ENCODE measurements around the gene SYTL5.

DNA sequence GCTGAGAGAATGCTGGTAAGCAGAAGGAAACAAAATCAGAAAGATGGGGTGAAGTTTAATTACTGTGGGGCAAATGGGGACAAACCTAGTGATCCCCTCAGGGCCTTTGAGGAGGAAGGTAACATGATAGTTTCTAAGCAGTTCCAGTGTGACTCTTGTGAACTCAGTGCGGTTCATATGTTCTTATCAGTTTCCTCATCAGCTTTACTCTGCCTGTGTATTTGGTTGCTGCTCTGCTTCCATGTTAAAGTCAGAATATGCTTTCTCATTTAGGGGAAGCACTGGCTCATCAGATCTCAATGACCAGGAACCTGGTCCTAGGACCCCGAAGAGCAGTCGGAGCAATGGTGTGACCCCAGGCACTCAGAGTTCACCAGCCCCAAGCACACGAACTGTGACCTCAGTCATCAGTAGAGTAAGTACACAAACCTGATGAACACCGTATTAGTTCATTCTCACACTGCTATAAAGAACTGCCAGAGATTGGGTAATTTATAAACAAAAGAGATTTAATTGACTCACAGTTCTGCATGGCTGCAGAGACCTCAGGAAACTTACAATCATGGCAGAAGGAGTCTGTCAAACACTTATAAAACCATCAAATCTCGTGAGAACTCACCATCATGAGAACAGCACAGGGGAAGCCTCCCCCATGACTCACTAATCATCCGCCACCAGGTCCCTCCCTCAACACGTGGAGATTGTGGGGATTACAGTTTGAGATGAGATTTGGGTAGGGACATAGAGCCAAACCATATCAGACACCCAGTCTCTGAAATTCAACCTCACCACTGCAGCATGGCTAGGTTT lies 83.0 kb downstream of the SYTL5 start:
- TF ChIP-seq EZH2phosphoT487 (IDR thresholded peaks at IDR 0.05; ENCODE audit: insufficient read depth, low read depth) (no peak), EZH2 (IDR thresholded peaks at IDR 0.05; ENCODE audit: insufficient read depth, poor library complexity, severe bottlenecking) (no peak)

Data from GM23248 (cell line).